B cell (primary cell): ENCODE measurements around the gene PDE6A. TPM values are rescaled to one million over a fixed set of nuclear protein-coding genes. Genes with fewer than 3 reads are reported as not detected.

Experiments
- ATAC-seq: fragments of 200-7000 bp; cut with Tn5 transposase; one replicate; pipeline ENCODE4 v1.10.0; 2021; ENCODE audit warnings: low read depth, mild to moderate bottlenecking, moderate number of reproducible peaks, moderate library complexity
- CTCF ChIA-PET: fragments of 350-600 bp; sonication (Branson Sonifier 250); formaldehyde crosslinking; loops from one replicate; lab custom pipeline; 2021; ENCODE audit warnings: antibody characterized with exemption, inconsistent platforms; lab: Charles Lee
- POLR2A ChIA-PET: fragments of 350-600 bp; sonication (Branson Sonifier 250); formaldehyde crosslinking; loops from one replicate; lab custom pipeline; 2021; ENCODE audit warnings: antibody characterized with exemption; lab: Charles Lee
- DNase-seq: peaks from one replicate; pipeline ENCODE4 v3.0.0; 2013
- H2AFZ ChIP-seq: 2 replicates; pipeline ENCODE4 v1.6.1; 2012; ENCODE audit warnings: mild to moderate bottlenecking, low read depth, low read length; ENCODE audit not compliant: insufficient read depth, poor library complexity, severe bottlenecking
- H3K27ac ChIP-seq, 2 donors: 1 replicate in 1 of 2; 2 replicates in 1 of 2; pipeline ENCODE4 v1.5.1; 2012 to 2013; ENCODE audit warnings: low read length in 2 of 2, mild to moderate bottlenecking in 2 of 2, moderate library complexity in 1 of 2
- H3K27me3 ChIP-seq, 4 experiments: fragments of 200-600 bp in 1 of 4; sonication (generic) in 1 of 4; replicated peaks in 1 of 4; 1 replicate in 2 of 4; 2 replicates in 2 of 4; pipeline versions ENCODE4 v1.6.1 to v1.7.0; 2013 to 2016; ENCODE audit warnings: low read length in 3 of 4, mild to moderate bottlenecking in 2 of 4, mixed read lengths in 1 of 4, moderate library complexity in 1 of 4; ENCODE audit not compliant: insufficient read depth in 4 of 4, control insufficient read depth in 3 of 4; ENCODE audit errors: control extremely low read depth in 1 of 4
- H3K36me3 ChIP-seq, 2 experiments: replicated peaks in 1 of 2; 1 replicate in 1 of 2; 2 replicates in 1 of 2; pipeline versions ENCODE4 v1.6.1 to v1.7.1; 2013; ENCODE audit warnings: low read length in 1 of 2; ENCODE audit not compliant: insufficient read depth in 2 of 2, control insufficient read depth in 1 of 2; ENCODE audit errors: control extremely low read depth in 1 of 2, extremely low read depth in 1 of 2
- H3K4me1 ChIP-seq, 2 donors: fragments of 200-600 bp in 1 of 2; sonication (generic) in 1 of 2; 1 replicate in 1 of 2; 2 replicates in 1 of 2; pipeline versions ENCODE4 v1.5.1 to v1.6.1; 2013 to 2017; ENCODE audit warnings: low read length in 2 of 2; ENCODE audit not compliant: control insufficient read depth in 2 of 2, insufficient read depth in 2 of 2
- H3K4me2 ChIP-seq: replicated peaks from 2 replicates; pipeline ENCODE3; 2012; ENCODE audit warnings: mild to moderate bottlenecking, low read depth, low read length; ENCODE audit not compliant: poor library complexity, severe bottlenecking
- H3K4me3 ChIP-seq, 5 experiments: fragments of 200-600 bp in 1 of 5; sonication (generic) in 1 of 5; 1 replicate in 3 of 5; 2 replicates in 2 of 5; pipeline versions ENCODE4 v1.5.1 to v1.7.0; 2011 to 2016; ENCODE audit warnings: low read length in 4 of 5, mild to moderate bottlenecking in 4 of 5, low read depth in 2 of 5, control low read depth in 1 of 5, moderate library complexity in 1 of 5; ENCODE audit not compliant: insufficient read depth in 1 of 5; ENCODE audit errors: control extremely low read depth in 1 of 5, extremely low read depth in 1 of 5
- H3K79me2 ChIP-seq: fragments of 200-600 bp; sonication (generic); one replicate; pipeline ENCODE4 v1.6.0; 2016; ENCODE audit warnings: low read length; ENCODE audit not compliant: control insufficient read depth, insufficient read depth
- H3K9ac ChIP-seq: fragments of 200-600 bp; sonication (generic); 2 replicates; pipeline ENCODE4 v1.6.1; 2017; ENCODE audit warnings: mild to moderate bottlenecking, low read length, moderate library complexity
- H3K9me3 ChIP-seq, 3 donors: one replicate each; pipeline versions ENCODE4 v1.6.1 to v1.7.1; 2013; ENCODE audit warnings: low read length in 2 of 3; ENCODE audit not compliant: control insufficient read depth in 2 of 3, insufficient read depth in 1 of 3; ENCODE audit errors: control extremely low read depth in 1 of 3
- H4K20me1 ChIP-seq: 2 replicates; pipeline ENCODE4 v1.6.0; 2012; ENCODE audit warnings: mild to moderate bottlenecking, low read length; ENCODE audit not compliant: insufficient read depth, control insufficient read depth, poor library complexity, severe bottlenecking
- H3K27ac Mint-ChIP-seq: one replicate; pipeline ENCODE4 v1.8.0; 2021; ENCODE audit warnings: mixed read lengths
- H3K27me3 Mint-ChIP-seq: one replicate; pipeline ENCODE4 v1.8.0; 2021; ENCODE audit warnings: mixed read lengths
- H3K4me1 Mint-ChIP-seq: one replicate; pipeline ENCODE4 v1.8.0; 2021; ENCODE audit warnings: mixed read lengths
- H3K4me3 Mint-ChIP-seq: one replicate; pipeline ENCODE4 v1.8.0; 2021; ENCODE audit warnings: mixed read lengths
- H3K9me3 Mint-ChIP-seq: one replicate; pipeline ENCODE4 v1.8.0; 2022; ENCODE audit warnings: mixed read lengths; ENCODE audit not compliant: insufficient read depth
- CTCF ChIP-seq: fragments of 200-600 bp; IDR thresholded peaks from one replicate; pipeline ENCODE4 v1.8.0; 2022; ENCODE audit warnings: antibody characterized with exemption, mild to moderate bottlenecking
- EZH2 ChIP-seq: IDR thresholded peaks from 2 replicates; pipeline ENCODE4 v1.6.1; 2012; ENCODE audit warnings: borderline replicate concordance, low read depth, mild to moderate bottlenecking, moderate library complexity, low read length; ENCODE audit not compliant: insufficient read depth, poor library complexity, severe bottlenecking
- WGBS: methylation state at CpG from one replicate; pipeline ENCODE4 v1.1.5; 2013; ENCODE audit warnings: missing lambda C conversion rate; ENCODE audit not compliant: insufficient coverage; 5-methylcytosine and 5-hydroxymethylcytosine counted together
- intact Hi-C: fragments of 100-400 bp; cut with micrococcal nuclease; formaldehyde crosslinking; loops from one replicate; pipeline ENCODE4 v1.10.0; 2022
- polyA plus RNA-seq: library from polyadenylated mRNA; depleted of rRNA; stranded (reverse); fragments of >200 nt; gene quantifications from 2 replicates; pipeline ENCODE4 v1.2.3, GENCODE V29; 2012
- total RNA-seq, 2 donors: library from RNA; stranded (reverse); fragments of 120-200 nt in 1 of 2; gene quantifications; 1 replicate in 1 of 2; 2 replicates in 1 of 2; pipeline versions ENCODE4 v1.2.3 to v1.2.4, GENCODE V29; 2013 to 2022

The PDE6A gene
- total and polyA plus RNA-seq, 2 donors (not counting 1 experiment from before 2014, with no cell fraction given): not detected

GRCh38 chr5:149930043-149930748 is 14.4 kb downstream of the PDE6A start:
- no peak for DNase-seq
- Histone ChIP-seq H3K9ac (no peak overlapping the region), H3K27me3 (peaks cover 0 to 5% (median 0%) of the 10 kb centered on the region in 4 experiments), H3K79me2 (no peaks in the 10 kb centered on the region), H3K9me3 (no peaks in the 10 kb centered on the region), H3K4me1 (no peaks in the 10 kb centered on the region), H3K4me3 (no peak overlapping the region), H3K36me3 (no peaks in the 10 kb centered on the region), H2AFZ (no peak overlapping the region), H4K20me1 (no peaks in the 10 kb centered on the region), H3K27ac (no peak overlapping the region), H3K4me2 (no peak overlapping the region)
- peaks cover 30% of the 10 kb centered on the region for H3K27me3 Mint-ChIP-seq
- intact Hi-C loops: no loop called here
- ATAC-seq: no peak
- no peak overlapping the region for H3K27ac Mint-ChIP-seq
- POLR2A ChIA-PET: no interaction called here
- TF ChIP-seq EZH2 (no peak), CTCF (no peak)
- no peaks in the 10 kb centered on the region for H3K4me1 Mint-ChIP-seq
- H3K9me3 Mint-ChIP-seq: no peaks in the 10 kb centered on the region
- no peak overlapping the region for H3K4me3 Mint-ChIP-seq
- 94% methylated on average over 5 of the region's 6 CpGs for WGBS
- CTCF ChIA-PET: interaction anchor here (1.0 kb wide), 1 partner anchor 30 kb away, joined by 3 read pairs; no protein-coding TSS in a partner anchor

GRCh38 chr5:149924486-149924885 is 20.1 kb downstream of the PDE6A start:
- Histone ChIP-seq H3K27me3 (no peaks in the 10 kb centered on the region), H3K27ac (no peak overlapping the region), H2AFZ (no peak overlapping the region), H3K9ac (no peak overlapping the region), H4K20me1 (no peaks in the 10 kb centered on the region), H3K4me3 (no peak overlapping the region), H3K36me3 (no peaks in the 10 kb centered on the region), H3K79me2 (no peaks in the 10 kb centered on the region), H3K4me1 (no peaks in the 10 kb centered on the region), H3K9me3 (no peaks in the 10 kb centered on the region), H3K4me2 (no peak overlapping the region)
- H3K27me3 Mint-ChIP-seq: peaks cover 8% of the 10 kb centered on the region
- POLR2A ChIA-PET: no interaction called here
- no peak overlapping the region for H3K4me3 Mint-ChIP-seq
- whole genome bisulfite sequencing: 95% methylated on average over 3 of the region's 5 CpGs
- no peaks in the 10 kb centered on the region for H3K4me1 Mint-ChIP-seq
- H3K9me3 Mint-ChIP-seq: no peaks in the 10 kb centered on the region
- TF ChIP-seq CTCF (no peak), EZH2 (no peak)
- DNase-seq (no peak), ATAC-seq (no peak)
- intact Hi-C loops: no loop called here
- CTCF ChIA-PET: no interaction called here
- H3K27ac Mint-ChIP-seq: no peak overlapping the region
